Panc1 (cell line): ENCODE measurements around the gene SMG6.

Source experiments
- CTCF ChIP-seq: fragments of 450-650 bp; IDR thresholded peaks from 2 replicates; pipeline ENCODE4 v1.5.1; 2017; ENCODE audit warnings: mild to moderate bottlenecking
- POLR2AphosphoS5 ChIP-seq: IDR thresholded peaks from 2 replicates; pipeline ENCODE4 v1.6.1; 2012; ENCODE audit warnings: mild to moderate bottlenecking, low read depth, low read length, moderate library complexity
- REST ChIP-seq, 2 experiments: IDR thresholded peaks; 2 replicates each; pipeline ENCODE4 v1.6.1; 2011 to 2012; ENCODE audit warnings: low read depth in 2 of 2, control low read depth in 1 of 2, low read length in 1 of 2, mild to moderate bottlenecking in 1 of 2, moderate library complexity in 1 of 2; ENCODE audit not compliant: insufficient read depth in 1 of 2
- SIN3A ChIP-seq: IDR thresholded peaks from 2 replicates; pipeline ENCODE4 v1.6.1; 2012; ENCODE audit warnings: low read depth, mild to moderate bottlenecking, low read length, moderate library complexity, borderline replicate concordance; ENCODE audit not compliant: insufficient read depth
- TCF7L2 ChIP-seq: IDR thresholded peaks from 2 replicates; pipeline ENCODE4 v1.6.1; 2011; ENCODE audit warnings: mild to moderate bottlenecking, low read depth, low read length, inconsistent platforms

GRCh38 chr17:2051061-2051932 lies 252.3 kb downstream of the SMG6 start:
- TF ChIP-seq CTCF = no peak
- no peak for TF ChIP-seq POLR2AphosphoS5
- TF ChIP-seq REST (IDR thresholded peaks at IDR 0.05; ENCODE audit: insufficient read depth in 1 of 2, low read depth in 2 of 2, low read length in 1 of 2) = no peak
- TF ChIP-seq TCF7L2 = no peak
- no peak for TF ChIP-seq SIN3A
